HEK293 (cell line): ENCODE measurements around the gene CCNI.

Source experiments
- HOXA7 ChIP-seq: sonication (generic); formaldehyde crosslinking; IDR thresholded peaks from 2 replicates; pipeline ENCODE4 v1.8.1; 2022; ENCODE audit warnings: missing genetic modification reagents, borderline replicate concordance
- ZFP37 ChIP-seq: fragments of 450-650 bp; formaldehyde crosslinking; IDR thresholded peaks from 2 replicates; pipeline ENCODE4 v1.5.1; 2016; ENCODE audit warnings: missing biosample characterization, missing genetic modification characterization
- ZNF223 ChIP-seq: fragments of 450-650 bp; formaldehyde crosslinking; IDR thresholded peaks from 2 replicates; pipeline ENCODE4 v1.5.1; 2016; ENCODE audit warnings: missing biosample characterization, missing genetic modification characterization
- ZNF48 ChIP-seq: fragments of 450-650 bp; formaldehyde crosslinking; IDR thresholded peaks from 2 replicates; pipeline ENCODE4 v1.5.1; 2016; ENCODE audit warnings: missing biosample characterization, missing genetic modification characterization
- TF ChIP-seq, protein P1 (sequence below): fragments of 450-650 bp; formaldehyde crosslinking; IDR thresholded peaks from 2 replicates; pipeline ENCODE4 v1.5.1; 2016; ENCODE audit warnings: missing biosample characterization, missing genetic modification characterization
- TF ChIP-seq, protein P2 (sequence below): fragments of 450-650 bp; formaldehyde crosslinking; IDR thresholded peaks from 2 replicates; pipeline ENCODE4 v1.5.1; 2016; ENCODE audit warnings: missing biosample characterization, missing genetic modification characterization

DNA sequence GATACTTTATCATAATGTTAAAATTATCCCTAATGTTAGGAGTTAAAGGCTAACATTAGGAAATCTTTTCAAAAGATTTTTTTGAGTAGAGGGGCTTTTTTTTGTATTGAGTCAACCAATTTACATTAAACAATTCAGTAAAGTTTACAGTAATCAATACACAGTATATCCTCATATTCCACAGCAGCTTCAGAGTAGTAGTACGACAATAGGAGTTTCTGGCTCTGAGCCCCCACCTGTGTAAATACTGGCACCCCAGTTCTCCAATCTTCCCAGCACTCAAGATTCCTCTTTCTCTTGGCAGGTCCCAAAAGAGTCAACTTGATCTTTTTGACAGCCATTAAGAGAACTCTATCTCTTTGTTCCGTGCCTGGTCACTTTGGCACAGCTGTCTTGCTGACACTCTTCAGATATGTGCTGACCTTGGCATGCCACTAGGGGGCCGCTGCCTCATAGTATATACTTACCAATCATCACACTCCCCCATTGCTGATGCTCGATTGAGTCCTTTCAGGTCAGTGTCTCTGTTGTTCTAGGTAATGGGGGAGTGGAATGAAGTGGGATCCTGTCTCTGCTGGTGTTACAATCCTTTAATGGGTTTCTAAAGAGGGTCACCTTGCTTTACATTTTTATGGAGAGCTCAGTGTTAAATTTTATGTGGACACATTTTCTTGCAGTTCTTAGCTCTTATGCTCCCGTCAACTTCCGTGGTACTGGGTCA is 19.5 kb upstream of the CCNI start:
- TF ChIP-seq, protein P1, sequence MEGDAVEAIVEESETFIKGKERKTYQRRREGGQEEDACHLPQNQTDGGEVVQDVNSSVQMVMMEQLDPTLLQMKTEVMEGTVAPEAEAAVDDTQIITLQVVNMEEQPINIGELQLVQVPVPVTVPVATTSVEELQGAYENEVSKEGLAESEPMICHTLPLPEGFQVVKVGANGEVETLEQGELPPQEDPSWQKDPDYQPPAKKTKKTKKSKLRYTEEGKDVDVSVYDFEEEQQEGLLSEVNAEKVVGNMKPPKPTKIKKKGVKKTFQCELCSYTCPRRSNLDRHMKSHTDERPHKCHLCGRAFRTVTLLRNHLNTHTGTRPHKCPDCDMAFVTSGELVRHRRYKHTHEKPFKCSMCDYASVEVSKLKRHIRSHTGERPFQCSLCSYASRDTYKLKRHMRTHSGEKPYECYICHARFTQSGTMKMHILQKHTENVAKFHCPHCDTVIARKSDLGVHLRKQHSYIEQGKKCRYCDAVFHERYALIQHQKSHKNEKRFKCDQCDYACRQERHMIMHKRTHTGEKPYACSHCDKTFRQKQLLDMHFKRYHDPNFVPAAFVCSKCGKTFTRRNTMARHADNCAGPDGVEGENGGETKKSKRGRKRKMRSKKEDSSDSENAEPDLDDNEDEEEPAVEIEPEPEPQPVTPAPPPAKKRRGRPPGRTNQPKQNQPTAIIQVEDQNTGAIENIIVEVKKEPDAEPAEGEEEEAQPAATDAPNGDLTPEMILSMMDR (tag by site-specific recombination): peak; percentile 41; the same call in 1 of the 2 replicates
- no peak for TF ChIP-seq ZNF48
- TF ChIP-seq, protein P2, sequence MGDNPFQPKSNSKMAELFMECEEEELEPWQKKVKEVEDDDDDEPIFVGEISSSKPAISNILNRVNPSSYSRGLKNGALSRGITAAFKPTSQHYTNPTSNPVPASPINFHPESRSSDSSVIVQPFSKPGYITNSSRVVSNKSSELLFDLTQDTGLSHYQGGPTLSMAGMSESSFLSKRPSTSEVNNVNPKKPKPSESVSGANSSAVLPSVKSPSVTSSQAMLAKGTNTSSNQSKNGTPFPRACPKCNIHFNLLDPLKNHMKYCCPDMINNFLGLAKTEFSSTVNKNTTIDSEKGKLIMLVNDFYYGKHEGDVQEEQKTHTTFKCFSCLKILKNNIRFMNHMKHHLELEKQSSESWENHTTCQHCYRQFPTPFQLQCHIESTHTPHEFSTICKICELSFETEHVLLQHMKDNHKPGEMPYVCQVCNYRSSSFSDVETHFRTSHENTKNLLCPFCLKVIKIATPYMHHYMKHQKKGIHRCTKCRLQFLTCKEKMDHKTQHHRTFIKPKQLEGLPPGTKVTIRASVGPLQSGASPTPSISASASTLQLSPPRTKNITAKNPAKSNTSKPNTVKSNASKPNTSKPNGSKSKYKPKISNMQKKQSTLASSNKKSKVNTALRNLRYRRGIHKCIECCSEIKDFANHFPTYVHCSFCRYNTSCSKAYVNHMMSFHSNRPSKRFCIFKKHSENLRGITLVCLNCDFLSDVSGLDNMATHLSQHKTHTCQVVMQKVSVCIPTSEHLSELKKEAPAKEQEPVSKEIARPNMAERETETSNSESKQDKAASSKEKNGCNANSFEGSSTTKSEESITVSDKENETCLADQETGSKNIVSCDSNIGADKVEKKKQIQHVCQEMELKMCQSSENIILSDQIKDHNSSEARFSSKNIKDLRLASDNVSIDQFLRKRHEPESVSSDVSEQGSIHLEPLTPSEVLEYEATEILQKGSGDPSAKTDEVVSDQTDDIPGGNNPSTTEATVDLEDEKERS (tag by site-specific recombination): no peak
- no peak for TF ChIP-seq ZFP37 (tag by site-specific recombination)
- TF ChIP-seq ZNF223 (tag by site-specific recombination): no peak
- no peak for TF ChIP-seq HOXA7 (CRISPR knock-in tag)
